ENCODE results near the gene KRT17. TPM values are rescaled to one million over a fixed set of nuclear protein-coding genes. Genes with fewer than 3 reads are reported as not detected.

KRT17 gene
- total RNA-seq, 1 experiment from 2014 or later, result 1.5 TPM

GRCh38 chr17:41586863-41587495 lies 37.4 kb downstream of the KRT17 start, which contains the start of gene KRT14:
Gene KRT14, minus strand, starts transcription at chr17:41586895. Its CDS starts 61 bp downstream, at chr17:41586834.
- Histone ChIP-seq H3K18ac (ENCODE audit: insufficient read length, low read depth, low read length) (no peak within 1 kb of the TSS), H3K56ac (ENCODE audit: insufficient read length, low read depth, low read length) (no peak within 1 kb of the TSS), H2BK12ac (ENCODE audit: insufficient read length, low read depth, low read length) (no peak within 1 kb of the TSS), H2BK15ac (ENCODE audit: low read depth, low read length) (no peak within 1 kb of the TSS), H3K79me2 (ENCODE audit: insufficient read depth, low read length) (no peaks in the 10 kb centered on the region; the same call in 1 of the 2 replicates), H4K8ac (replicated peaks; ENCODE audit: insufficient read length, low read depth, low read length) (no peak within 1 kb of the TSS), H2BK5ac (ENCODE audit: insufficient read length, low read length) (no peak within 1 kb of the TSS), H2AK5ac (ENCODE audit: insufficient read length, low read length) (no peak within 1 kb of the TSS), H3K4me2 (ENCODE audit: insufficient read depth, insufficient read length, low read length) (no peak within 1 kb of the TSS), H3K27ac (ENCODE audit: insufficient read length, low read depth, low read length) (no peak within 1 kb of the TSS), H3K14ac (ENCODE audit: insufficient read depth, low read length) (peak within 1 kb of the TSS; percentile 57; the same call in 1 of the 2 replicates), H2BK120ac (ENCODE audit: low read depth, low read length, poor library complexity, severe bottlenecking) (no peak within 1 kb of the TSS), H3K79me1 (ENCODE audit: insufficient read depth, low read depth, low read length, poor library complexity, severe bottlenecking) (no peaks in the 10 kb centered on the region), H3K9ac (ENCODE audit: extremely low read depth, insufficient read length, low read length) (no peak within 1 kb of the TSS), H4K5ac (ENCODE audit: insufficient read length, low read depth, low read length) (no peak within 1 kb of the TSS), H3K4ac (ENCODE audit: low read depth, low read length) (no peak within 1 kb of the TSS), H3K4me1 (ENCODE audit: insufficient read depth, low read length) (no peaks in the 10 kb centered on the region), H3K23me2 (ENCODE audit: insufficient read length, low read depth, low read length, poor library complexity, severe bottlenecking) (no peaks in the 10 kb centered on the region), H3T11ph (ENCODE audit: low read length) (no peak within 1 kb of the TSS), H2BK20ac (ENCODE audit: low read depth, low read length, poor library complexity, severe bottlenecking) (no peak within 1 kb of the TSS), H2AFZ (ENCODE audit: low read length) (no peak within 1 kb of the TSS), H3K23ac (ENCODE audit: insufficient read length, low read depth, low read length) (no peak within 1 kb of the TSS), H4K20me1 (ENCODE audit: control insufficient read depth, insufficient read depth, insufficient read length) (no peaks in the 10 kb centered on the region), H3K27me3 (ENCODE audit: insufficient read depth, low read length) (no peaks in the 10 kb centered on the region), H4K91ac (ENCODE audit: insufficient read length, low read depth, low read length) (no peak within 1 kb of the TSS), H3K9me3 (ENCODE audit: control insufficient read depth, low read depth, low read length) (no peaks in the 10 kb centered on the region)
- Mint-ChIP-seq H3K4me3 (no peak within 1 kb of the TSS), H3K4me1 (peaks cover 12 to 19% of the 10 kb centered on the region in 2 experiments), H3K36me3 (ENCODE audit: insufficient read depth in 1 of 3, low read depth in 3 of 3) (no peaks in the 10 kb centered on the region), H3K27ac (no peak within 1 kb of the TSS), H3K27me3 (ENCODE audit: low read depth) (peaks cover 11% of the 10 kb centered on the region), H3K9me3 (peaks cover 0 to 4% of the 10 kb centered on the region in 2 experiments; a peak in 1 of 5 replicates)
- WGBS (ENCODE audit: extremely low coverage, insufficient read length, low lambda C conversion rate), result no CpG with 5 or more reads among the region's 15 CpGs
- DNase-seq, result no peak
- no peak for TF ChIP-seq CTCF (conservative IDR thresholded peaks at IDR 0.05)
